A673 (cell line): ENCODE measurements around the gene CREB1. TPM values are rescaled to one million over a fixed set of nuclear protein-coding genes. Genes with fewer than 3 reads are reported as not detected.

ENCODE experiments used
- BruUV-seq: library from RNA; stranded (reverse); fragments of 400-500 nt; replicated peaks from 2 replicates; lab custom pipeline; 2021; lab: Mats Ljungman, UMichigan
- CTCF ChIA-PET: fragments of 300-600 bp; sonication (Branson Sonifier 250); formaldehyde crosslinking; loops from one replicate; lab custom pipeline; 2022; ENCODE audit warnings: antibody characterized with exemption; lab: Charles Lee
- POLR2A ChIA-PET: fragments of 300-600 bp; sonication (Branson Sonifier 250); formaldehyde crosslinking; loops from one replicate; lab custom pipeline; 2022; ENCODE audit warnings: antibody characterized with exemption; ENCODE audit not compliant: low non-redundant PET; lab: Charles Lee
- DNase-seq: peaks from one replicate; pipeline ENCODE4 v3.0.0-alpha.2; 2015; ENCODE audit warnings: low spot score
- H3K27ac ChIP-seq: fragments of 200-600 bp; sonication (generic); 2 replicates; pipeline ENCODE4 v1.5.1; 2016; ENCODE audit warnings: mixed run types, low read depth, mild to moderate bottlenecking, mixed read lengths, antibody characterized with exemption, low read length; ENCODE audit not compliant: poor library complexity, severe bottlenecking
- H3K27me3 ChIP-seq: fragments of 200-600 bp; sonication (generic); replicated peaks from 2 replicates; pipeline ENCODE4 v1.6.1; 2017; ENCODE audit warnings: mixed run types, low read depth, mild to moderate bottlenecking, mixed read lengths, antibody characterized with exemption, low read length; ENCODE audit not compliant: insufficient read depth, poor library complexity
- H3K36me3 ChIP-seq: fragments of 200-600 bp; sonication (generic); 2 replicates; pipeline ENCODE4 v1.6.1; 2016; ENCODE audit warnings: mixed run types, mild to moderate bottlenecking, mixed read lengths, antibody characterized with exemption, low read length; ENCODE audit not compliant: insufficient read depth, poor library complexity, severe bottlenecking
- H3K4me1 ChIP-seq: fragments of 200-600 bp; sonication (generic); 2 replicates; pipeline ENCODE4 v1.6.1; 2017; ENCODE audit warnings: mixed run types, mild to moderate bottlenecking, mixed read lengths, antibody characterized with exemption, low read length; ENCODE audit not compliant: insufficient read depth, poor library complexity, severe bottlenecking
- H3K4me3 ChIP-seq: fragments of 200-600 bp; sonication (generic); 2 replicates; pipeline ENCODE4 v1.5.1; 2016; ENCODE audit warnings: low read depth, mixed run types, mild to moderate bottlenecking, mixed read lengths, low read length; ENCODE audit not compliant: poor library complexity, severe bottlenecking
- H3K9me3 ChIP-seq: fragments of 200-600 bp; sonication (generic); 2 replicates; pipeline ENCODE4 v1.6.1; 2016; ENCODE audit warnings: mixed run types, low read depth, mild to moderate bottlenecking, mixed read lengths, antibody characterized with exemption, low read length; ENCODE audit not compliant: poor library complexity, severe bottlenecking
- CTCF ChIP-seq: fragments of 300-800, 200-600 bp; sonication (generic); conservative IDR thresholded peaks from 2 replicates; pipeline ENCODE4 v1.5.1; 2017; ENCODE audit warnings: low read depth, mild to moderate bottlenecking, antibody characterized with exemption, low read length, moderate library complexity, mixed read lengths
- EZH2 ChIP-seq: fragments of 200-600 bp; sonication (generic); IDR thresholded peaks from 2 replicates; pipeline ENCODE4 v1.6.1; 2017; ENCODE audit warnings: borderline replicate concordance, low read depth, mild to moderate bottlenecking, mixed read lengths, antibody characterized with exemption, low read length; ENCODE audit not compliant: poor library complexity, severe bottlenecking
- intact Hi-C: fragments of 100-400 bp; cut with micrococcal nuclease; formaldehyde crosslinking; loops from one replicate; pipeline ENCODE4 v1.10.0; 2022; ENCODE audit not compliant: unreplicated experiment
- total RNA-seq: library from RNA; stranded (reverse); gene quantifications from 2 replicates; pipeline ENCODE4 v1.2.3, GENCODE V29; 2021

CREB1 gene
- total RNA-seq, 1 experiment from 2014 or later: 78.5 TPM

- Histone ChIP-seq H3K27me3 (no peaks in the 10 kb centered on the region), H3K4me3 (no peak overlapping the region), H3K36me3 (peaks cover 15% of the 10 kb centered on the region), H3K9me3 (no peaks in the 10 kb centered on the region), H3K27ac (no peak overlapping the region), H3K4me1 (peaks cover 8% of the 10 kb centered on the region)
- CTCF ChIA-PET: no interaction called here
- intact Hi-C loops: loop anchor here (10.0 kb wide), 4 partner anchors 355 to 815 kb away; partner anchors contain the start of gene PIKFYVE
- POLR2A ChIA-PET: no interaction called here
- no peak for DNase-seq
- no TSS peak for BruUV-seq
- TF ChIP-seq EZH2 (no peak), CTCF (no peak)
Observed at GRCh38 chr2:207619764-207620203, 90.0 kb downstream of the CREB1 start.

- ChIA-PET CTCF (interaction anchor here (0.6 kb wide), 3 partner anchors 37 to 116 kb away, joined by 3 to 8 read pairs (median 3); no protein-coding TSS in a partner anchor), POLR2A (no interaction called here)
Observed at GRCh38 chr2:207621501-207622039, 91.8 kb downstream of the CREB1 start.

More at GRCh38 chr2:207621501-207622039, 91.8 kb downstream of the CREB1 start:
- TF ChIP-seq EZH2 (no peak), CTCF (no peak)
- Histone ChIP-seq H3K36me3 (peaks cover 10% of the 10 kb centered on the region), H3K27ac (no peak overlapping the region), H3K4me1 (peaks cover 8% of the 10 kb centered on the region), H3K4me3 (no peak overlapping the region), H3K9me3 (no peaks in the 10 kb centered on the region), H3K27me3 (no peaks in the 10 kb centered on the region)
- DNase-seq: no peak
- intact Hi-C loops: loop anchor here (10.0 kb wide), 4 partner anchors 353 to 817 kb away; partner anchors contain the start of gene PIKFYVE
- no TSS peak for BruUV-seq
